Neural cell (in vitro differentiated cells): ENCODE results near the gene ASAP3.

Source experiments
- CTCF ChIP-seq: fragments of 450-650 bp; IDR thresholded peaks from 2 replicates; pipeline ENCODE4 v1.5.1; 2014; ENCODE audit warnings: antibody characterized with exemption, mild to moderate bottlenecking, moderate library complexity; ENCODE audit not compliant: poor library complexity, severe bottlenecking
- EP300 ChIP-seq: fragments of 450-650 bp; conservative IDR thresholded peaks from 2 replicates; pipeline ENCODE4 v1.6.1; 2014; ENCODE audit warnings: antibody characterized with exemption, mild to moderate bottlenecking, moderate library complexity; ENCODE audit not compliant: poor library complexity, severe bottlenecking
- EZH2 ChIP-seq: fragments of 200-600, 300-800 bp; shearing (Covaris generic), sonication (generic); IDR thresholded peaks from 2 replicates; pipeline ENCODE4 v1.6.1; 2014; ENCODE audit warnings: antibody characterized with exemption, low read length, borderline replicate concordance, mild to moderate bottlenecking; ENCODE audit not compliant: insufficient read depth, poor library complexity, severe bottlenecking
- POLR2AphosphoS5 ChIP-seq: IDR thresholded peaks from 2 replicates; pipeline ENCODE4 v1.6.1; 2012
- RAD21 ChIP-seq: fragments of 450-650 bp; conservative IDR thresholded peaks from 2 replicates; pipeline ENCODE4 v1.6.1; 2014; ENCODE audit warnings: antibody characterized with exemption, mild to moderate bottlenecking, moderate library complexity
- TAF1 ChIP-seq: IDR thresholded peaks from 2 replicates; pipeline ENCODE4 v1.6.1; 2012; ENCODE audit warnings: low read depth
- TF ChIP-seq, protein P1 (sequence below): IDR thresholded peaks from 2 replicates; pipeline ENCODE4 v1.6.1; 2012; ENCODE audit warnings: borderline replicate concordance

DNA sequence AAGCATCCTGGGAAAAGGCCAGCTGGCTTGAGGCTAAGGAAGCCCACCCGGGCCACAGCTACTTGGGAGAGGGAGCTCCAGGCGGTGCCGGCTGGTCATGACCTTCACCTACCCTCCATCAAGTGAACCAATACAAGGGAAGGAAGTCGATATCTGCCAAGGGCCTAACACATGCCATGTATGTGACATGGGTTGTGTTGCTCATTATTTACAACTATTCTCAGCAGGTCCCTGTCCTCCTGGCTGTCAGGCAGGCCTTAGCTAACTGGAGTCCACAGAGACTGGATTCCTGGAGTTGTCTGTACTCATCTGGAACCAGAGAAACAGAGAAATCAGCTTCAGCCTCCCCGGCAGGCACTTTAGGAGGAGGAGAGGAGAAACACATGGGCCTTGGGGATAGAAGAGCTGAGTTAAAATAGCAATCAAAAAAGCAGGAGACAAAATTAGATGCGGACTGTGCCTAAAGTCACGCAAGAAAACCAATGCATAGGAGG is 75.1 kb downstream of the ASAP3 start:
- TF ChIP-seq TAF1 (no peak), EZH2 (no peak), POLR2AphosphoS5 (no peak), CTCF (no peak), RAD21 (no peak), EP300 (no peak)
- TF ChIP-seq, protein P1, sequence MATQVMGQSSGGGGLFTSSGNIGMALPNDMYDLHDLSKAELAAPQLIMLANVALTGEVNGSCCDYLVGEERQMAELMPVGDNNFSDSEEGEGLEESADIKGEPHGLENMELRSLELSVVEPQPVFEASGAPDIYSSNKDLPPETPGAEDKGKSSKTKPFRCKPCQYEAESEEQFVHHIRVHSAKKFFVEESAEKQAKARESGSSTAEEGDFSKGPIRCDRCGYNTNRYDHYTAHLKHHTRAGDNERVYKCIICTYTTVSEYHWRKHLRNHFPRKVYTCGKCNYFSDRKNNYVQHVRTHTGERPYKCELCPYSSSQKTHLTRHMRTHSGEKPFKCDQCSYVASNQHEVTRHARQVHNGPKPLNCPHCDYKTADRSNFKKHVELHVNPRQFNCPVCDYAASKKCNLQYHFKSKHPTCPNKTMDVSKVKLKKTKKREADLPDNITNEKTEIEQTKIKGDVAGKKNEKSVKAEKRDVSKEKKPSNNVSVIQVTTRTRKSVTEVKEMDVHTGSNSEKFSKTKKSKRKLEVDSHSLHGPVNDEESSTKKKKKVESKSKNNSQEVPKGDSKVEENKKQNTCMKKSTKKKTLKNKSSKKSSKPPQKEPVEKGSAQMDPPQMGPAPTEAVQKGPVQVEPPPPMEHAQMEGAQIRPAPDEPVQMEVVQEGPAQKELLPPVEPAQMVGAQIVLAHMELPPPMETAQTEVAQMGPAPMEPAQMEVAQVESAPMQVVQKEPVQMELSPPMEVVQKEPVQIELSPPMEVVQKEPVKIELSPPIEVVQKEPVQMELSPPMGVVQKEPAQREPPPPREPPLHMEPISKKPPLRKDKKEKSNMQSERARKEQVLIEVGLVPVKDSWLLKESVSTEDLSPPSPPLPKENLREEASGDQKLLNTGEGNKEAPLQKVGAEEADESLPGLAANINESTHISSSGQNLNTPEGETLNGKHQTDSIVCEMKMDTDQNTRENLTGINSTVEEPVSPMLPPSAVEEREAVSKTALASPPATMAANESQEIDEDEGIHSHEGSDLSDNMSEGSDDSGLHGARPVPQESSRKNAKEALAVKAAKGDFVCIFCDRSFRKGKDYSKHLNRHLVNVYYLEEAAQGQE, result no peak
